HUDEP-2 (cell line): ENCODE results near the gene ZNF566.

Source experiments
- DNase-seq, 76 experiments: peaks; one replicate each; lab custom pipeline; 2025; ENCODE audit not compliant: unreplicated experiment in 76 of 76; lab: John Stamatoyannopoulos, UW

The ZNF566 gene

DNA sequence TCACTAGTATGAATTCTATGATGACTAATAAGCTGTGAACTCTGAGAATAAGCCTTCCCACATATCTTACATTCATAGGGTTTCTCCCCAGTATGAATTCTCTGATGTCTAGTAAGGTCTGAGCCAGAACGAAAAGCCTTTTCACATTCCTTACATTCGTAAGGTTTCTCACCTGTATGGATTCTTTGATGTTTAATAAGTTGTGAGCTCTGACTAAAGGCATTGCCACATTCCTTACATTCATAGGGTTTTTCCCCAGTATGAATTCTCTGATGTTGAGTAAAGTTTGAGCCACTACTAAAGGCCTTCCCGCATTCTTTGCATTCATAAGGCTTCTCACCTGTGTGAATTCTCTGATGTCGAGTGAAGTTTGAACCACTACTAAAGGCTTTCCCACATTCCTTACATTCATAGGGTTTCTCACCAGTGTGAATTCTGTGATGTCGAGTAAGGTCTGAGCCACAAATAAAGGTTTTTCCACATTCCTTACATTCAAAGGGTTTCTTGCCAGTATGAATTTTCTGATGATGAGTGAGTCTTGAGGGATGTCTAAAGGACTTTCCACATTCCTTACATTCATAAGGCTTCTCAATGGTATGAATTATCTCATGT lies 40.2 kb downstream of the ZNF566 start:
- no peak for DNase-seq

GRCh38 chr19:36441339-36441738 lies 48.0 kb downstream of the ZNF566 start:
- DNase-seq, result no peak

GRCh38 chr19:36436531-36436930 lies 52.8 kb downstream of the ZNF566 start:
- DNase-seq, result no peak

GRCh38 chr19:36423925-36424324 lies 65.4 kb downstream of the ZNF566 start:
- DNase-seq, result no peak

- no peak for DNase-seq
These were observed 67.4 kb downstream of the ZNF566 start for GRCh38 chr19:36421749-36422481.

DNA sequence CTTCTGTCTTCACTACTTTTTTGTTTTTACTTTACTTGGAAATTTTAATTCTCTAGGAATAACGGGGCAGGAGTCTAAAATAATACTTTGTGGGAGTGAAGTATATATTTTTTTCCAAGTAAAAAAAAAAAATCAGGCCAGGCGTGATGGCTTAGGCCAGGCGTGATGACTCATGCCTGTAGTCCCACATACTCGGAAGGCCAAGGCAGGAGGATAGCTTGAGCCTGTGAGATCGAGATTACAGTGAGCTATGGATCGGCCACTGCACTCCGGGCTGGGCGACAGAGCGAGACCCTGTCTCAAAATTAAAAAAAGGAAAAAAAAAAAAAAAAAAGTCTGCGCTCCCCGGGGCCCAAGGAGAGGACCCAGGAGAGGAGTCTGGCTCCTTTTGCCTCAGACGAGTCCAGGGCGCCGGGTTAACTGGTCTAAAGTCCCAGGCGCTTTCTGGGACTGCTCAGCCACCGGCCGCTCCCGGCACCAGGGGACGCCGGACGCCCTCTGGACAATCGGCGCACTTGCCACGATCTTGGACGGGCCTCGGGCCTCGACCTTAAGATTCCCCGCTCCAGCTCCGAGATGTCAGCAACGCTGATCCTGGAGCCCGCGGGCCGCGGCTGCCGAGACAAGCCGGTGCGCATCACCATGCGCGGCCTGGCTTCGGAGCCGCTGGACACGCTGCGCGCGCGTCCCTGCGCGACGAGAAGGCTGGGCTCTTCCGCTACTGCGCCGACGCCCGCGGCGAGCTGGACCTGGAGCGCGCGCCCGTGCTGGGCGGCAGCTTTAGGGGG lies 68.2 kb downstream of the ZNF566 start:
- DNase-seq, result no peak

DNA sequence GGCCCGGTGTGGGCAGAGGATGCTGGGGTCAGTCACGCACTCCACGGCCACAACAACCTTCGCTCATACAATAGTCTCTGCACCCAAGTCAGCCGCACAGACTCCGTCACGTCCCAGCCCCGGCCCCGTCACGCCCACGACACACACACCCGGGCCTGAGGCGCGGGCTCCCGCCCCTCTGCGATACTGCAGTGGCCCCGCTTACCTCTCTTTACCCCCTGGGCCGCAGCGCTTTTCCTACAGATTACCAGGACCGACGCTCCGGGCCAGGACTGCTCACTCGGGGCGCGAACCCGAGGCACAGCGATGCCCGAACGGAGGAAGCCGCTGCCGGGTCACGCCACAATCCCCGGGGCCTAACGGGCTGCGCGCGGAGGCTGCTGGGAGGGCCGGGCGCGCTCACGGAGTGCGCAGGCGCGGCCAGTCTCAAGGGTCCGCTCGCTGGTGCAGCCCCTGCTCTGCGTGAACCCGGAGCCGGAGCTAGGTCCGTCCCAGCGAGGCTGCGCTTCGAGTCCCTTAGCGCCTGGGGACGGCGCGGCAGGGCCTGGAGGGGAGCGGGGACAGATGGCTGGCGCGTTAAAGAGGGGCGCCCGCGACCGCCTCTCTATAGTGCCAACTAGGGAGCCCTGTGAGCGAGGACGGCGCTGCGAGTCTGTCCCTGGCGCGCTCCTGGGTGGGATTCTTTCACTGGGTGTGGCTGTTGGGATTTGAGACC lies 70.9 kb downstream of the ZNF566 start, which contains the start of gene ZFP82:
Gene ZFP82, minus strand, starts transcription at position 358 of the 715 bp plus-strand sequence. CDS start 8,855 bp downstream, outside the sequence.
- peak in 56 of 76 experiments; percentile 7 to 72 (median 50) for DNase-seq

- no peak for DNase-seq
These were observed 71.5 kb downstream of the ZNF566 start for GRCh38 chr19:36417752-36418286.

GRCh38 chr19:36409841-36410240 lies 79.5 kb downstream of the ZNF566 start:
- DNase-seq, result no peak

GRCh38 chr19:36408101-36408500 lies 81.3 kb downstream of the ZNF566 start:
- DNase-seq, result no peak

GRCh38 chr19:36404498-36404897 lies 84.9 kb downstream of the ZNF566 start:
- no peak for DNase-seq

- no peak for DNase-seq
These were observed 87.9 kb downstream of the ZNF566 start for GRCh38 chr19:36401475-36401874.

- no peak for DNase-seq
These were observed 90.8 kb downstream of the ZNF566 start for GRCh38 chr19:36398571-36398970.
